Stimulated activated CD8-positive, alpha-beta memory T cell treated with anti-CD3 and anti-CD28 coated beads, Interleukin-4, amount 100 ng/mL, for 1 hour (primary cell): ENCODE measurements around the gene TPPP.
"Not testable (repeated sequence)": the region's sequence is repeated elsewhere in the genome, so short reads cannot be mapped to it uniquely, and the experiment has no call there.

Experiments
- DNase-seq, 2 donors: peaks; one replicate each; pipeline ENCODE4 v3.0.0-alpha.2; 2020; ENCODE audit warnings: low read depth in 2 of 2, low spot score in 1 of 2

Gene TPPP

GRCh38 chr5:678521-678920 is 14.6 kb downstream of the TPPP start:
- DNase-seq, result not testable (repeated sequence)

DNA sequence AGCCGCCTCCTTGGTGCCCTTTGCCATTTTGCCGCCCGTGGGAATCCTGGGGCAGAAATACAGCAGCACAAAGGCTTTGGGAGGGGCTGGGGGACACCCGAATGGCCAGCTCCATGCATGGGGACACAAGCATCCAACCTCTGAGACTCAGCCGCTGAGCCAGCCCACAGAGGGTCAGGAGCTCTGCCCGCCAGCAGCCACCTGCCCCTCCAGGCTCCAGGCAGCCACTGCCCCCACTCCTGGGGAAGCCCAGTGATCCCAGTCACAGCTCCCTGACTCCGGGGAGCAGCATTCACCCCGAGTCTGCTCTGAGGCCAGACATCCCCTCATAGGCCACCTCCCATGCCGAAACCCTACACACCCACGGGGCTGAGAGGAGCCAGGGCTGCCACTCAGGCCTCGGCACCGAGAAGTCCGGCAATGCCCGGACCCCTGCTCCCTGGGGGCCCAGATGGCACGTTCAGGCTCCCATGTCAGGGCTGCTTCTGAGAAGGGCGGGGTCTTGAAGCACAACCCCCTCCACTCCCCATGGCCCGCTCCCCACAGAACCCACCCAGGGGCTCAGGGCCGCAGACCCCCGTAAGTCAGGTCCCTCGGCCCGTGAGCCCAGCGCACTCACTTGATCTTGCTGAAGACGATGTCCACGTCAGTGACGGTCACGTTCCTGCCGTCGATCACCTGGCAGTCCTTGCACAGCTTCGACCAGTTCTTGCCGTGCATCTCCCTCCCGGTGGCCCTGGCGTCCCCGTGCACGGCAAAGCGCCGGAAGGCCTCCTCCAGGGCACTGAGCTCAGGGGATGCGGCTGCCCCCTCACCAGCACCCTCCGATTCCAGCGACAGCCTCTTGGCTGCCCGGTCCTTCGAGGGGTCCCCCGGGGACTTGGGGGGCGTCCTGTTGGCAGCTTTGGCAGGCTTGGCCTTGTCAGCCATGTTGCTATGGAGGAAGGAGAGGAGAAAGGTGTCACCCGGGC is 15.7 kb downstream of the TPPP start:
- DNase-seq, result no peak

DNA sequence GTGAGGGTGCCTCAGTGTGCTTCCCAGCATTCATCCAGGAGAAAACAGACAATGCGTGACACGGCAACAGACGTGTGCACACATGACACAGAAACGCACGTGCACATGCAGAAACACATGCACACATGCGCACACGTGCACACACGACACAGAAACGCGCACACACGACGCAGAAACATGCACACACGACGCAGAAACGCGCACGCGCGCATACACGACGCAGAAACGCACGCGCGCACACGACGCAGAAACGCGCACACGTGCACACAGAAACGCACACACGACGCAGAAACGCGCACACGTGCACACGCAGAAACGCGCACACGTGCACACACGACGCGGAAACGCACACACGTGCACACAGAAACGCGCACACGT is 16.5 kb downstream of the TPPP start:
- DNase-seq, result no peak

DNA sequence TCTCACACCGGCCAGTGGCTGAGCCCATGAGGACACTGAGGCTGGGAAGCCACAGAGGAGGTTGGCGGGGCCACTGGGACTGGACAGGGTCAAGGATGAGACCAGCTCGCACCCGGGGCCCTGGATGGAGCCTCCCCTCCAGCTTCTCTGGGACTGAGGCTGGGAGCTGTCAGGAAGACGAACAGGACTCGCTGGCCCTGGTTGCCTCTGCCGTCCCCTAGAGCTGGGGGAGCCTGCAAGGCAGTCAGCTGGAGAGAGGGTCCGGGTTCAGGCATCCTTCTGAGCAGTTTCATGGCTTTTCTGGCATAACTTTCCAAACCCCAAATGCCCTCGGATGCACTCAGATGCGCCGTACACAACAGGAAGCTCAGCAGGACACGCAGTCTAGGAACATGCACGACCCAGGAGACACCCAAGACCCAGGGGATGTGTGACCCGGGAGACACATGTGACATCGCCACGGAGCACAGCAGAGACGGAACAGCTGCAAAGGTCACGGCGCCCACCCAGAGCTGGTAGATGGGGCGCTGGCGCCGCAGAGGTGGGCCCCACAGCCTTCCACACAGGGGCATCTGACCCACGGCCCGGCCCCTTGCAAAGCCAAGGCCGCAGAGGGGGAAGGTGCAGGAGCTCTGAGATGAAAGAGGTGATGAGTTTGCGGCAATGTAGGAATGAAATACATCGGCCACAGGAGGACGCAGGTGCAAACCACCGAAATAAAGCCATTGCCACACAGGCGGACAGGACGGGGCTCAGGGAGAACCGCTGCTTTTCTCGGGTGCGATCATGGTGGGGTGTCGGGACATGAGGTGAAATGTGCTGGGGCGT is 17.1 kb downstream of the TPPP start:
- DNase-seq, result no peak

GRCh38 chr5:675111-675870 is 17.9 kb downstream of the TPPP start:
- DNase-seq, result no peak

GRCh38 chr5:674630-675011 is 18.5 kb downstream of the TPPP start:
- no peak for DNase-seq

GRCh38 chr5:673831-674629 is 19.1 kb downstream of the TPPP start:
- no peak for DNase-seq

DNA sequence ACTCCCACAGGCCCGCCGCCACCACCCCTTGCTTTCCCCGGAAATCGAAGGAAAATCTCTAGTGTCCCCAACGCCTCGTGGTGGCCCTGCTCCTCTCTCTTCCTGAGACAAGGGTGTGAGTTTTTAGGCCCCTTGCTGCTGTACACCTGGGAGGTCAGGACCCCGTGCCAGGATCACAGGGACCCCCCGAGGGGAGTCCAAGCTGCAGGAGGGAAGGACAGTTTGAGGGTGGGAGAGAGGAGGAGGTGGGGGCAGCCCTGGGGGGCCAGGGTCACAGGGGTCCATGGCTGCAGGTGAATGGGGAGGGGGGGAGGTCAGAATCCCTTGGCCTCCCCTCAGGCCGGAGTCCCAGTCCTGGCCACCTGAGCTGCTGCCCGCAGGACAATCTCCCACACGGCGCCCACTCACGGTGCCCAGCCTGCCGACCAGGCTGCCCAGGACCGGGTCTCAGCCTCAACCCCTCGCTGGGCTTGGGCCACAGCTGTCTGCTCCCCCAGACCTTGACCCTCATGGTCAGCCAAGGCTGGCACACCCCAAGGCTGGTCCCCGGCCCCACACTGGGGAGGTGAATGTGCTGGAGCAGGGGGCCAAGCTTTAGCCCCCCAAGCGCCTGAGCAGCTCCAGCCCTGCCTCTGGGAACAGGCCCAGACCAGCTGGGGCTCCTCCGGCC is 19.9 kb downstream of the TPPP start:
- DNase-seq, result no peak

GRCh38 chr5:672329-673160 is 20.6 kb downstream of the TPPP start:
- DNase-seq, result peak; percentile 33 to 58

- DNase-seq, result peak in 1 of 2 donors; percentile 46
Measured at GRCh38 chr5:671459-672328, 21.5 kb downstream of the TPPP start.

GRCh38 chr5:670396-671270 is 22.5 kb downstream of the TPPP start:
- no peak for DNase-seq

GRCh38 chr5:669842-670395 is 23.2 kb downstream of the TPPP start:
- no peak for DNase-seq

DNA sequence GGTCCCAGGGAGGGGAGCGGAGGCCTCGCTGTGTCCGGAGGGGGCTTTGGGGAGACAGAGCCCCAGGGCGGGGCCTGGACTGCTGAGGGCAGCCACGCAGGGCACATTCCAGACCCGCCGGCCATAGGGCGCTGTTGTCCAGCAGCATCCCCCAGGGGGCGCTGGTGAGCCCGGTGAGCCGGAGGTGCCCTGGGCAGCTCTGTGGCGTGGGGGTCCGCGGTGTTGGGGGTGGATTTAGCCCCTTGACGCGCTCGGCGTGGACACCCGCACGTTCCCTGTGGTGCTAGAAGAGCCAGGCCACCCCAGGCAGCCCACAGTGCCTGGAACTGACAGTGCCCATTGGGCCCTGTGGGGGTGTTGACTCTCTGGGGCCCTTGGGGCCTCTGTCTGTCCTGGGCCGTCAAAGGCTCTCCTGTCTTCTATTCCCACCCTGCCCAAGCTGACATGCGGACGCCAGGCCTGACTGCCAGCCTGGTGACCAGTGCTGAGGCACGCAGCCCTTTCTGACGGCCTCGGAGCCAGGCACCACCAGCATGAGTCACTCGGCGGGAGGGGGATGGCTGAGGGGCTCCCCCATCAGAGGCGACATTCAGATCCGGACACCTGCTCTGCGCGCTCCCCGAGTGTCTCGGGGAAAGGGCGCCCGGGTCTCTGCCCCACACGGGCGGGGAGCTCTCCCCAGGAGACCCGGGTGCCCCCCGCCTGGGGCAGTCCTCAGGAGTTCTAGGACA is 23.9 kb downstream of the TPPP start:
- no peak for DNase-seq

DNA sequence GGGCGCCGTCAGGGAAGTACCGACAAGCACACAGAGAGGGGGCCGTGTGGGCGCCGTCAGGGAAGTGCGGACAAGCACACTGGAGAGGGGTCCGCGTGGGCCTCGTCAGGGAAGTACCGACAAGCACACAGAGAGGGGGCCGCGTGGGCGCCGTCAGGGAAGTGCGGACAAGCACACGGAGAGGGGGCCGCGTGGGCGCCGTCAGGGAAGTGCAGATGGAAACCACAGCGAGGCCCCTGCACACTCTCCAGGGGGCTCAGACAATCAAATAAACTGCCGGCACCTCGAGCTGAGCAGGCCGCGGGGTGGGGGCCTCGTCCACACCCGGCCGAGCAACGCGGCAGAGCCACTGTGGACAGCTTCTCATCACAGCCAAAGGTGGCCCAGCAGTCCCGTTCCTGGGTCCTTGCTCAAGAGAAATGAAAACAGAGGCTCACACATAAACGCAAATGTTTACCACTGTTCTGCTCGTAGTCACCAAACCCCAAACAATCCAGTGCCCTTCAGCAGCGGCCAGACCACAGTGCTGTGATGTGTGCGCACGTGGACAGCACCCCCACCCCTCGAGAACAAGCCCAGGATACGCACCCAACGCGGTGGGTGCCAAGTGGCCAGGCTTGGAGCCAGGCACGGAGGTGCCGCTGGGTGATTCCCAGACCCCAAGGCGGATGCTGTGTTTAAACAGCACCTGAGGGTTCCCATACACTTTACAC is 24.7 kb downstream of the TPPP start:
- no peak for DNase-seq

DNA sequence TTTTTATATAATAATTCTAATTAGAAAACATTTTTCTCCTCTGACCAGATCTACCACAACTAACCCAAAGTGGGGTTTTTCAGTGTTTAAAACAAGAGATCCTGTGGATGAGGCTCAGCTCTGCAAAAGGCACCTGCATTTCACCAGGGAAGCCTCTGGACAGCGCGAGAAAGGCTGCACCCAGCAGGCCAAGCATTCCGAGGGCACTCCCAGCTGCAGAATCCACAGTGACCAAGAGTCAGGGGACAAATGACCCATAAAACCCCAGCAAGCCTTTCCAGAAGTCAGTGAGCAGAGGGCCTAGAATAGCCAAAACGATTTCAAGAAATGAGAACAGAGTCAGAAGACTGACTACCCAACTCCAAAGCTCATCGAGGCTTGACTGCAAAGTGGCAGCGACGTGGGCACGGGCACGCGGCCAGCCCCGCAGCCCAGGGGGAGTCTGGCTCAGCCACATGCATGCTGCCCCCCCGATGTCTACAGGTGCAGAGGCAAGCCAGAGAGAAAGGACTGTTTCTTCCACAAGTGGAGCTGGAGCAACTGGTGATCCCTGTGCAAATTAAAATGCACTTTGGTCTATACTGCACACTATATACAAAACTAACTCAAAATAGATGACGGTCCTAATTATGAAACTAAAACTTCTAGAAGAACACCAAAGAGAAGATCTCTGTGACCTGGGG is 26.2 kb downstream of the TPPP start:
- no peak for DNase-seq
